Stimulated activated CD4-positive, alpha-beta T cell treated with anti-CD3 and anti-CD28 coated beads, Interleukin-4, amount 100 ng/mL, for 24 hours (primary cell): ENCODE measurements around the gene GOLGA5.
"Not testable (repeated sequence)": the region's sequence is repeated elsewhere in the genome, so short reads cannot be mapped to it uniquely, and the experiment has no call there.

ENCODE experiments used
- DNase-seq: peaks from one replicate; pipeline ENCODE4 v3.0.0-alpha.2; 2020

The GOLGA5 gene

GRCh38 chr14:92780444-92781232, 13.5 kb upstream of the GOLGA5 start:
- DNase-seq, result no peak

DNA sequence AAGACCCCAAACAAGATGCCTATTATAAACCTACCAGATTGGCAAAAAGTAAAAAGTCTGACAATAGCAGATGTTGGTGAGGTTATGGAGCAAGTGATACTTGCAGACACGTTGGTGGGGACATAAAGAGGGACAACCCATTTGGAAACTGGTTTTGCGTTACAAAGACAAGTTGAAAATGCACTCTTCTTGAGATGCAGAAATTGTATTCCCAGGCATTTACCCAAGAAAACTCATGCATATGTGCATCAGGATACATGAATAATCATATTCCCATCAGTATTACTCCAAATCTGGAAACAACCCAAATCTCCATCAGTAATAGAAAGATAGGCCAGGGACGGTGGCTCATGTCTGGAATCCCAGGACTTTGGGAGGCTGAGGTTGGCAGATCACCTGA, 12.8 kb upstream of the GOLGA5 start:
- DNase-seq, result no peak

DNA sequence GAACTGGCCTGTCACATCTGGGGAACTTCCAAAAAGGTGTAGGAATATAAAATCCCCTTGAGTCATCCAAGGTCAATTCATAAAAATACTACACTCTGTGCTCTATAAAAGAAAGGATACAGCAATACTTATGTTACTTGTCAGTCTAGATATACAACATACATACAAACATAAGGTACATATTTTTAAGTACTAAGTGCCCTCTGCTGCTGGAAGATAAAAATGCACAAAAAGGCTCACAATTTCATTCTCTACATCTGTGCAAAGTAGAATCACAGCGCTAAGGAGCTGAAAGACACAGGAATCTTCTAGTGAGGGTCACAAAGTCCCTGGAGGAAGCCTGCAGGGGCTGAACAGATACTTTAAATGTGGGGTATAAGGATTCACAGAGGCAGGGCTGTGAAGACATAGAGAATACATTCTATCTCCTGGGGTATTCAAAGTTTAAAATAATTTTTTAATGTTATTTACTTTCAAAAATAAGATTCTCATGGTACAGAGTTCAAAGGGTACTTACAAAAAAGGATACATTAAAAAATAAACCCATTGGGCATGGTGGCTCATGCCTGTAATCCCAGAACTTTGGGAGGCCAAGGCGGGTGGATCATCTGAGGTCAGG, 10.2 kb upstream of the GOLGA5 start:
- DNase-seq, result peak; percentile 45

- DNase-seq, result no peak
These were observed 8.3 kb upstream of the GOLGA5 start for GRCh38 chr14:92785667-92786426.

- DNase-seq, result no peak
These were observed 7.7 kb upstream of the GOLGA5 start for GRCh38 chr14:92786427-92786756.

DNA sequence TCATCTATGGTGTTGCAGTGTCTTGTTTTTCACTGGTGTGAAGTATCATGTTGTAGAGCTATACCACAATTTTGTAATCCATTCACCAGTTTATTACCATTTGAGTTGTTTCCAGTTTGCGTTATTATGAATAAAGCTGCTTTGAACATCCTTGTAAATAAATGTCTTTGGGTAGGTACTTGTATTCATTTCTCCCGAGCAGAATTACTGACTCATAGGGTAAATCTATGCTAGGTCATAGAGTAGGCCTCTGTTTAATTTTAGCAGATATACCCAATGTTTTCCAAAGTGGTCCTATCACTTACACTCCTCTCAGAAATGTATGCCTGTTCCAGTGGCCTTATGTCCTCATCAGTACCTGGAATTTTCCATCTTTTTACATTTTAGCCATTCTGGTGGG, 6.6 kb upstream of the GOLGA5 start:
- no peak for DNase-seq

GRCh38 chr14:92789457-92790089, 4.5 kb upstream of the GOLGA5 start:
- no peak for DNase-seq

DNA sequence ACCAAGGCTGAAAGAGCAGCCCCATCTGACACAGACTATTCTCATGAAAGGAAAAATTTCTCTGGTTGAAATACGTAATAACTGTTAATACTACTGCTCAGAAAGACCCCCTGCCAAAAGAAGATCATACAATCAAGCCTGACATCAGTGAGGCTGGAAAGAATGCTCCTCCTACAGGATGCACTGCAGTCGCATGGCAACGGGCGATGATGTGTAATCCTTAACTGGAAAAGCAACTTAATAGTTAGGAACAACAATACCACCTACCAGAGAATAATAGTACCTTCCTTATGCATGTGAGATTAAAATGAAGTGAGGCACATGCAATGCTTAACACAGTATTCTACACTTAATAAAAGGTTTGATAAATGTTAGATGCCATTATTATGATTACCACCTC, 1.2 kb upstream of the GOLGA5 start:
- DNase-seq, result no peak

DNA sequence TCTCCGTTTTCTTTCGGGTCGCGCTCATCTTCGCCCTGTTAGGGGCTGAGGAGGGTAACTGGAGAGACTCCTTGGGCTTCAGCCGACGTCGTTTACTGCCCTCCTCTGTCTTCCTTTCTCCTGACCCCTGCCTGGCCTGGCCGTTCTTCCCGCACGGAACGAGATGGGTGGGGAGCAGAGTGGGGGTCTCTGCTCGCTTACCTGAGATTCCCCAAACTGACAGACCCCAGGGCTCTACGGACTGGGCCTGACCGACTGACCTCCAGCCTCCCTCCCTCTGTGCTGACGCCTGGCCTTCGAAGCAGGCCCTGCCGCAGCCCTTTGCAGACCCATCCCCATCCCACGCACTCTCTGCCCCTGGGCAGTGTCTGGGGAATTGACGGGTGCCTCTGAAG, 439 bp downstream of the GOLGA5 start:
- DNase-seq, result no peak

GRCh38 chr14:92794961-92795360, 856 bp downstream of the GOLGA5 start:
- DNase-seq, result no peak

DNA sequence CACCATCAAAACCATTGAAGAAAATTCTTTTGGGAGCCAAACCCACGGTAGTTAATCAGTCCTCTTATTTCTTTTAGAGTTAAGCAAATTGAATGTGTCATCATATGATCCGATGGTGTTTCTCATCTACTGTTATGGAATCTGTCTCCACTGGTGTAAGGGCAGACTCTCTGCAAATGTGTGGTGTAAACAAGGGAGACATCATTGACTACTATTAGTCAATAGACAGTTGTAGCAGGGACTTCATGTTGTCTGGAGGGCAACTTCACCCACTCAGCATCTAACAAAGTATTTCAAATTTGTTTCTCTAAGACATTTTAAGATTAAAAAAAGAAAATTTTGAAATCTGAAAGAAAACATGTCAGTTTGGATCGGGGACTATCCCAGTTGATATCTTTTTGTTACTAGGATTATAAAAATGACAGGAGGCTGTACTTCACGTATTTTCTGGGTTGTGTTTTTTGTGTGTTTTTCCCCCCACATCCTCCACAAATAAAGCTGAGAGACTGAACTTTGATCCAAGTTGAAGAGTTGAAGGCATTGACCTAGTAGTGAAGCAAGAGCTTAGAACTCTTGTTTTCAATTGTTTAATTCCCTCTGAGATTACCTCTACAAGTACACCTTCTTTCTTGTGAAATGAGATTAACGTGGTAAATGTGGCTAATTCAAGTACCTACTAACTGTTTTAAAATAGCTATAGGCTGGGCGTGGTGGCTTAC, 4.0 kb downstream of the GOLGA5 start:
- DNase-seq, result no peak

GRCh38 chr14:92798811-92799210, 4.7 kb downstream of the GOLGA5 start:
- no peak for DNase-seq

DNA sequence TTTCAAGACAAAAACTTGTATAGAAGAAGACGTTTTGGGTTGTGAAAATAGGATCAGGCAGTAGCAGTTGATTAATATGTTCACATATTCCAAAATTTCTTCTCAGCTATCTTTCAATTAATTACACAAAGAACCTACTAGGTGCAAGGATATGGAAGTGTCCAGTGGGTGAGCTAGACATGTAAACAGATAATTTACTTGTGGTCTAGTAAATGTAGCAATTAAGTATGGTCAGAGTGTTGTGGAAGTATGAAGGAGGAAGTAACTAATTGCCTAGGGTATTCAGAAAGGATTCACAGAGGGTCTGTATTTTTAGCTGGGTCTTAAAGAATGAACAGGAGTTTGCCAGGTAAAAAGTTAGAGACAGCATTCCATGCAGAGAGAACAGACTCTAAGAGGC, 5.9 kb downstream of the GOLGA5 start:
- no peak for DNase-seq

GRCh38 chr14:92800525-92800924, 6.4 kb downstream of the GOLGA5 start:
- DNase-seq, result no peak

- no peak for DNase-seq
These were observed 7.8 kb downstream of the GOLGA5 start for GRCh38 chr14:92801917-92802316.

- DNase-seq, result no peak
These were observed 8.6 kb downstream of the GOLGA5 start for GRCh38 chr14:92802678-92803077.

DNA sequence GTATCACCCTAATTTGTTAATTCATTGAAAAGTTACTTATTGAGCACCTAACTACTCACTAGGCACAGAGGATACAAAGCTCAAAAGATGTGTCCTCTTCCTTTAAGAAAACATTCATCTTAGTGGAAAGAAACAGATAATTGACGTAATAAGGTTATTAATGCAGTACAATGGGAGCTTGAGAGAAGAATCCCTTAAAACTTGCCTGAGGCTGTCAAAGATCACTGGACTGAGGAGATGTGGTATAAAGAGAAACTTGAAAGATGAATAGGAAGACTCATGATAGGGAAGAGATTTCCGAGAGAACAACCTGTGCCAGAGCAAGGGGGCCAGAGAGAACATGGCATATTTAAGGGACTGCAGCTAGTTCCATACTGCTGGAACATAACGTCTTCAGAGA, 19.1 kb downstream of the GOLGA5 start:
- DNase-seq, result no peak

DNA sequence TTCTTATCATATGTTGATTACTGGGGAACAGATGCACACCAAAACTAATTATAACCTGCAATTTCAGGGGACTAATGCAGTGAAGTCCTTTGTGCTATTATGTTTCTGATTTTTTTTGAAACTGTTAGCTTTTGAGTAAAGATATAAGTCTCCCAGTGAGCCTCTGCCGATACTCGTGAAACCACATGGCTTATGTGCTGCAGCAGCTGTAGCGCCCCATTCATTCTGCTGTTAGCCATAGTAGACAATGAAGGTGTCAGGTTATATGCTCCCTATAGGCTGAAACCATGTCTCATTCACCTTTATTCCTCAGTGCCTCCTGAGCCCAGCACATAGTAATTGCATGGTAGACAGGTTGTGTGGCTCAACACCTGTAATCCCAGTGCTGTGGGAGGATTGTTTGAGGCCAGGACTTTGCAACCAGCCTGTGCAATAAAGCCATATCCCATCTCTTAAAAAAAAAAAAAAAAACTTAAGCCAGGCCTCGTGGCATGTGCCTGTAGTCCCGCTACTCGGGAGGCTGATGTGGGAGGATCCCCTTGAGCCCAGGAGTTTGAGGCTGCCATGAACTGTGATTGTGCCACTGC, 25.0 kb downstream of the GOLGA5 start:
- DNase-seq, result no peak

DNA sequence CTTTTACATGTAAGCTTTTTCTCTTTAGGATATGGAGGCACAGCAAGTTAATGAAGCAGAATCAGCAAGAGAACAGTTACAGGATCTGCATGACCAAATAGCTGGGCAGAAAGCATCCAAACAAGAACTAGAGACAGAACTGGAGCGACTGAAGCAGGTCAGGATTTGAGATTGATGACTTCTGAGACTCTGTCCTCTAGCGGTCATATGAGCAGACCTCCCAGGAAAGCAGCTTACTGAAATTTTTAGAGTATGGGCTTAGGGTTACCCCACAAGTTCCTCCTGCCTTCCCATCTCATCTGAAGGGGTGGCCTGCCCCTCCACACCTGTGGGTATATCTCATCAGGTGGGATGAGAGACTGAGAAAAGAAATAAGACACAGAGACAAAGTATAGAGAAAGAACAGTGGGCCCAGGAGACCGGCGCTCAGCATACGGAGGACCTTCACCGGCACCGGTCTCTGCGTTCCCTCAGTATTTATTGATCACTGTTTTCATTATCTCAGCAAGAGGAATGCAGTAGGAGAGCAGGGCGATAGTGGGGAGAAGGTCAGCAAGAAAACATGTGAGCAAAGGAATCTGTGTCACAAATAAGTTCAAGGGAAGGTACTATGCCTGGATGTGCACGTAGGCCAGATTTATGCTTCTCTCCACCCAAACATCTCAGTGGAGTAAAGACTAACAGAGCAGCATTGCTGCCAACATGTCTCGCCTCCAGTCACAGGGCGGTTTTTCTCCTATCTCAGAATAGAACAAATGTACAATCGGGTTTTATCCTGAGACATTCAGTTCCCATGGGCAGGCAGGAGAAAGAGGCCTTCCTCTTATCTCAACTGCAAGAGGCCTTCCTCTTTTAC, 25.8 kb downstream of the GOLGA5 start:
- DNase-seq, result not testable (repeated sequence)

DNA sequence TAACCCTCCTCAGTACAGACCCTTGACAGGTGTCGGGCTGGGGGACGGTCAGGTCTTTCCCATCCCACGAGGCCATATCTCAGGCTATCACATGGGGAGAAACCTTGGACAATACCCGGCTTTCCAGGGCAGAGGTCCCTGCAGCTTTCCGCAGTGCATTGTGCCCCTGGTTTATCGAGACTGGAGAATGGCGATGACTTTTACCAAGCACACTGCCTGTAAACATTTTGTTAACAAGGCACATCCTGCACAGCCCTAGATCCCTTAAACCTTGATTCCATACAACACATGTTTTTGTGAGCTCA, 26.4 kb downstream of the GOLGA5 start:
- not testable (repeated sequence) for DNase-seq

DNA sequence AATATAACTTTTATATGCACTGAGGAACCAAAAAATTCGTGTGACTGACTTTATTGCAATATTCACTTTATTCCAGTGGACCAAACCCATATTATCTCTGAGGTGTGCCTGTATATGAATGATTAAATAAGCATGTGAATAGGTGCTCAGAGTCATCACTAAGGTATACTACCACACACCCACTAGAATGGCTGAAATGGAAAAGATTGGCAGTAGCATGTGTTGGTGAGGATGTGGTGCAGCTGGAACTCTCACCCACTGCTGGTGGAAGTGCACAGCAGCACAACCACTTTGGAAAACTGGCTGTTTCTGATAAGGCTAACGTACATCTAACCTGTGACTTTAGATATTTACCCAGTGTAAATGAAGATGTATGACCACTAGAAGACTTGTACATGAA, 36.8 kb downstream of the GOLGA5 start:
- no peak for DNase-seq
